Stimulated activated CD8-positive, alpha-beta memory T cell treated with anti-CD3 and anti-CD28 coated beads, Interleukin-2, amount 100 ng/mL, for 1 hour (primary cell): ENCODE data around the gene PDCD11.
A peak's percentile ranks its signal among the peaks of the same experiment; 100 is the strongest.
"Not testable (repeated sequence)": the region's sequence is repeated elsewhere in the genome, so short reads cannot be mapped to it uniquely, and the experiment has no call there.

Experiments
- DNase-seq, 2 donors: peaks; one replicate each; pipeline ENCODE4 v3.0.0-alpha.2; 2020; ENCODE audit warnings: low read depth in 2 of 2

PDCD11 gene

GRCh38 chr10:103396067-103396788, at the start of gene PDCD11, which contains the start of gene ATP5MK:
PDCD11 (plus strand) TSS chr10:103396626; CDS start chr10:103398427, 1,801 bp downstream.
ATP5MK (minus strand) TSS chr10:103396475; CDS start chr10:103392457, 4,018 bp downstream.
- peak; percentile 86 for DNase-seq

GRCh38 chr10:103350175-103350516, 46.3 kb upstream of the PDCD11 start:
- DNase-seq: no peak

GRCh38 chr10:103350517-103351260, 45.7 kb upstream of the PDCD11 start, which contains the start of gene PCGF6:
PCGF6 (minus strand) TSS chr10:103351140; CDS start chr10:103351066, 74 bp downstream.
- peak; percentile 45 to 50 for DNase-seq

- no peak for DNase-seq
These were observed 43.1 kb upstream of the PDCD11 start for GRCh38 chr10:103353281-103353680.

- not testable (repeated sequence) for DNase-seq
These were observed 41.9 kb upstream of the PDCD11 start for GRCh38 chr10:103354567-103354966.

- DNase-seq: no peak
These were observed 40.4 kb upstream of the PDCD11 start for GRCh38 chr10:103355906-103356599.

- DNase-seq: not testable (repeated sequence)
These were observed 36.9 kb upstream of the PDCD11 start for GRCh38 chr10:103359493-103359892.

GRCh38 chr10:103360791-103361190, 35.6 kb upstream of the PDCD11 start:
- DNase-seq: not testable (repeated sequence)

GRCh38 chr10:103367379-103367781, 29.0 kb upstream of the PDCD11 start:
- DNase-seq: no peak

GRCh38 chr10:103367782-103368518, 28.5 kb upstream of the PDCD11 start, which contains the start of gene TAF5:
TAF5 (plus strand) TSS chr10:103367976; CDS start chr10:103367990, 14 bp downstream.
- DNase-seq: peak; percentile 69 to 79

GRCh38 chr10:103373544-103373943, 22.9 kb upstream of the PDCD11 start:
- DNase-seq: no peak

- DNase-seq: no peak
These were observed 22.2 kb upstream of the PDCD11 start for GRCh38 chr10:103374263-103374662.

GRCh38 chr10:103382769-103383168, 13.7 kb upstream of the PDCD11 start:
- DNase-seq: no peak

GRCh38 chr10:103394180-103394579, 2.2 kb upstream of the PDCD11 start:
- DNase-seq: no peak

- no peak for DNase-seq
These were observed 716 bp upstream of the PDCD11 start for GRCh38 chr10:103395754-103396066.

- no peak for DNase-seq
These were observed 312 bp downstream of the PDCD11 start for GRCh38 chr10:103396789-103397087.

- DNase-seq: no peak
These were observed 882 bp downstream of the PDCD11 start for GRCh38 chr10:103397191-103397825.

- no peak for DNase-seq
These were observed 17.1 kb downstream of the PDCD11 start for GRCh38 chr10:103413564-103413963.

GRCh38 chr10:103415581-103415980, 19.2 kb downstream of the PDCD11 start:
- no peak for DNase-seq

- DNase-seq: peak; percentile 39 to 45
These were observed 20.2 kb downstream of the PDCD11 start for GRCh38 chr10:103416436-103417147.

GRCh38 chr10:103417148-103417469, 20.7 kb downstream of the PDCD11 start:
- not testable (repeated sequence) for DNase-seq
